GM12878 (cell line): Measurements from ENCODE around the gene S100A11. TPM values are rescaled to one million over a fixed set of nuclear protein-coding genes. Genes with fewer than 3 reads are reported as not detected.

ENCODE experiments used
- ATAC-seq: fragments of 200-7000 bp; cut with Tn5 transposase; 3 replicates; pipeline ENCODE4 v1.9.1; 2020; ENCODE audit warnings: mild to moderate bottlenecking, moderate library complexity
- BruUV-seq: library from RNA; stranded (reverse); fragments of 400-500 nt; replicated peaks from 2 replicates; lab custom pipeline; 2021; lab: Mats Ljungman, UMichigan
- CTCF ChIA-PET: fragments of 300-600 bp; sonication (Branson Sonifier 250); formaldehyde crosslinking; extraction: SDS; loops from one replicate; lab custom pipeline; 2021; ENCODE audit warnings: inconsistent platforms; lab: Yijun Ruan, JAX
- POLR2A ChIA-PET: fragments of 350-600 bp; formaldehyde crosslinking; extraction: SDS; loops from one replicate; lab custom pipeline; 2021; ENCODE audit warnings: inconsistent platforms; lab: Charles Lee
- RAD21 ChIA-PET: fragments of 300-600 bp; sonication (Branson Sonifier 250); formaldehyde crosslinking; loops from one replicate; lab custom pipeline; 2023; ENCODE audit warnings: antibody characterized with exemption; ENCODE audit not compliant: unreplicated experiment; lab: Charles Lee
- SMC1A ChIA-PET: fragments of 300-600 bp; sonication (Branson Sonifier 250); formaldehyde crosslinking; loops from one replicate; lab custom pipeline; 2023; ENCODE audit not compliant: unreplicated experiment, uncharacterized antibody; lab: Charles Lee
- DNase-seq: peaks from one replicate; pipeline ENCODE4 v3.0.0-alpha.2; 2011; ENCODE audit warnings: low read depth, low spot score
- FAIRE-seq: peaks from 3 replicates; lab custom pipeline; 2011; peaks lifted over from hg19 to GRCh38; lab: Jason Lieb, UNC
- H2AFZ ChIP-seq: 2 replicates; pipeline ENCODE4 v1.6.0; 2011; ENCODE audit warnings: low read depth, low read length, control low read depth; ENCODE audit not compliant: control insufficient read depth
- H3K27ac ChIP-seq: 2 replicates; pipeline ENCODE4 v1.5.1; 2011; ENCODE audit warnings: control low read depth; ENCODE audit not compliant: control insufficient read depth, insufficient read depth
- H3K27me3 ChIP-seq, 2 experiments: replicated peaks in 1 of 2; 2 replicates each; pipeline versions ENCODE4 v1.6.0 to v1.6.1; 2011; ENCODE audit warnings: low read length in 1 of 2; ENCODE audit not compliant: control insufficient read depth in 2 of 2, insufficient read depth in 2 of 2
- H3K36me3 ChIP-seq, 2 experiments: 2 replicates each; pipeline ENCODE4 v1.5.1; 2011; ENCODE audit warnings: low read length in 1 of 2; ENCODE audit not compliant: control insufficient read depth in 2 of 2, insufficient read depth in 2 of 2
- H3K4me1 ChIP-seq: 2 replicates; pipeline ENCODE4 v1.6.1; 2011; ENCODE audit warnings: mild to moderate bottlenecking, low read length, moderate library complexity, mixed read lengths; ENCODE audit not compliant: control insufficient read depth, insufficient read depth
- H3K4me2 ChIP-seq: 2 replicates; pipeline ENCODE4 v1.6.0; 2011; ENCODE audit warnings: control low read depth; ENCODE audit not compliant: control insufficient read depth, insufficient read depth
- H3K4me3 ChIP-seq: fragments of 200-600 bp; sonication (generic); 2 replicates; pipeline ENCODE4 v1.5.1; 2016
- H3K79me2 ChIP-seq: 2 replicates; pipeline ENCODE4 v1.6.0; 2011; ENCODE audit warnings: low read length; ENCODE audit not compliant: control insufficient read depth, insufficient read depth
- H3K9ac ChIP-seq: 2 replicates; pipeline ENCODE4 v1.8.0; 2011; ENCODE audit warnings: low read length, control low read depth, mixed read lengths; ENCODE audit not compliant: control insufficient read depth, insufficient read depth
- H3K9me3 ChIP-seq: replicated peaks from 3 replicates; pipeline ENCODE4 v1.5.1; 2011; ENCODE audit warnings: mild to moderate bottlenecking, low read length; ENCODE audit not compliant: control insufficient read depth, insufficient read depth
- H4K20me1 ChIP-seq: 2 replicates; pipeline ENCODE4 v1.6.0; 2011; ENCODE audit not compliant: control insufficient read depth, insufficient read depth
- ASH2L ChIP-seq: fragments of 300-600, 200-600 bp; sonication (generic); IDR thresholded peaks from 2 replicates; pipeline ENCODE4 v1.6.1; 2017; ENCODE audit warnings: low read depth, mild to moderate bottlenecking, borderline replicate concordance
- ATF7 ChIP-seq: fragments of 450-650 bp; IDR thresholded peaks from 2 replicates; pipeline ENCODE4 v1.6.1; 2016; ENCODE audit warnings: low read depth, mild to moderate bottlenecking
- CHD2 ChIP-seq: IDR thresholded peaks from 2 replicates; pipeline ENCODE4 v1.6.1; 2011; ENCODE audit warnings: low read depth, low read length, improper control_type of control experiment, borderline replicate concordance
- CREB1 ChIP-seq: IDR thresholded peaks from 2 replicates; pipeline ENCODE4 v1.6.1; 2012; ENCODE audit warnings: low read depth, mild to moderate bottlenecking, inconsistent platforms
- DPF2 ChIP-seq: fragments of 450-650 bp; IDR thresholded peaks from 2 replicates; pipeline ENCODE4 v1.6.1; 2017; ENCODE audit warnings: mild to moderate bottlenecking
- EED ChIP-seq: sonication (generic); IDR thresholded peaks from 2 replicates; pipeline ENCODE4 v1.6.1; 2016; ENCODE audit warnings: antibody characterized with exemption, low read depth
- EGR1 ChIP-seq, 2 experiments: IDR thresholded peaks; 1 replicate in 1 of 2; 2 replicates in 1 of 2; pipeline ENCODE4 v1.6.1; 2011 to 2012; ENCODE audit warnings: low read depth in 2 of 2, low read length in 2 of 2, borderline replicate concordance in 1 of 2, mild to moderate bottlenecking in 1 of 2, moderate library complexity in 1 of 2
- JUNB ChIP-seq: IDR thresholded peaks from 2 replicates; pipeline ENCODE4 v1.6.1; 2016; ENCODE audit warnings: antibody characterized with exemption, mild to moderate bottlenecking
- NFYB ChIP-seq: IDR thresholded peaks from 2 replicates; pipeline ENCODE4 v1.6.1; 2011; ENCODE audit warnings: low read depth, mild to moderate bottlenecking, low read length, improper control_type of control experiment, moderate library complexity; ENCODE audit not compliant: insufficient read depth
- POLR2A ChIP-seq: IDR thresholded peaks from 2 replicates; pipeline ENCODE4 v1.6.1; 2011; ENCODE audit warnings: low read depth, mild to moderate bottlenecking, low read length
- POLR2AphosphoS5 ChIP-seq: IDR thresholded peaks from 2 replicates; pipeline ENCODE4 v1.6.1; 2011; ENCODE audit warnings: mild to moderate bottlenecking, low read length, inconsistent platforms
- RCOR1 ChIP-seq: conservative IDR thresholded peaks from 2 replicates; pipeline ENCODE4 v1.6.1; 2012; ENCODE audit warnings: low read depth, low read length, improper control_type of control experiment
- RELA ChIP-seq: fragments of 450-650 bp; IDR thresholded peaks from 2 replicates; pipeline ENCODE4 v1.8.0; 2014; ENCODE audit warnings: borderline replicate concordance; ENCODE audit not compliant: partially characterized antibody
- SIN3A ChIP-seq: IDR thresholded peaks from 2 replicates; pipeline ENCODE4 v1.6.1; 2012; ENCODE audit warnings: low read depth, low read length, improper control_type of control experiment
- SREBF2 ChIP-seq: IDR thresholded peaks from 2 replicates; pipeline ENCODE4 v1.6.1; 2012; ENCODE audit warnings: mild to moderate bottlenecking, low read length
- TCF12 ChIP-seq: IDR thresholded peaks from 2 replicates; pipeline ENCODE4 v1.6.1; 2011; ENCODE audit warnings: low read depth, mild to moderate bottlenecking, low read length
- TCF3 ChIP-seq: IDR thresholded peaks from 2 replicates; pipeline ENCODE4 v1.6.1; 2012; ENCODE audit warnings: low read depth, mild to moderate bottlenecking, low read length, borderline replicate concordance; ENCODE audit not compliant: insufficient read depth
- YBX1 ChIP-seq: fragments of 450-650 bp; IDR thresholded peaks from 2 replicates; pipeline ENCODE4 v1.6.1; 2016; ENCODE audit warnings: antibody characterized with exemption
- ZBED1 ChIP-seq: IDR thresholded peaks from 2 replicates; pipeline ENCODE4 v1.6.1; 2016; ENCODE audit warnings: borderline replicate concordance
- ZNF207 ChIP-seq: fragments of 450-650 bp; IDR thresholded peaks from 2 replicates; pipeline ENCODE4 v1.6.1; 2014; ENCODE audit warnings: antibody characterized with exemption, mild to moderate bottlenecking, borderline replicate concordance
- WGBS: methylation state at CpG from one replicate; pipeline ENCODE4 v1.1.6; 2016; ENCODE audit warnings: low lambda C conversion rate; ENCODE audit not compliant: insufficient replicate concordance, insufficient coverage; ENCODE audit errors: missing lambda C conversion rate; 5-methylcytosine and 5-hydroxymethylcytosine counted together
- in situ Hi-C: fragments of 300-500 bp; cut with MboI; formaldehyde crosslinking; loops from 9 replicates; pipeline ENCODE4 v1.14.3; 2018; ENCODE audit warnings: mixed read lengths
- intact Hi-C: fragments of 100-400 bp; cut with micrococcal nuclease; formaldehyde crosslinking; loops from one replicate; pipeline ENCODE4 v1.14.2; 2022; ENCODE audit not compliant: unreplicated experiment
- polyA plus RNA-seq, 11 experiments: library from polyadenylated mRNA; depleted of rRNA in 4 of 11; unstranded in 6 of 11; stranded (reverse) in 5 of 11; fragments of >200 nt; fragmentation: Nextera tagmentation in 4 of 11; fragmentation: Illumina TruSeq in 1 of 11; extraction: Ambion mirVana in 4 of 11; extraction: Trizol in 1 of 11; gene quantifications; 1 replicate in 1 of 11; 2 replicates in 10 of 11; pipeline versions ENCODE4 v1.2.1 to v1.2.3, GENCODE V29; 2011 to 2016; ENCODE audit warnings: inconsistent platforms in 2 of 11, missing spikeins in 2 of 11, low read depth in 1 of 11
- total RNA-seq, 4 experiments: library from RNA; depleted of rRNA in 3 of 4; stranded (reverse); fragments of >200 nt in 3 of 4; fragmentation: Illumina TruSeq in 1 of 4; extraction: Trizol in 1 of 4; gene quantifications; 2 replicates each; pipeline versions ENCODE4 v1.2.1 to v1.2.3, GENCODE V29; 2013 to 2021
- TF ChIP-seq, protein P1 (sequence below): IDR thresholded peaks from 2 replicates; pipeline ENCODE4 v1.6.1; 2011; ENCODE audit warnings: borderline replicate concordance, low read depth, mild to moderate bottlenecking, moderate library complexity, low read length; ENCODE audit not compliant: insufficient read depth, poor library complexity, severe bottlenecking
- TF ChIP-seq, protein P2 (sequence below): fragments of 450-650 bp; IDR thresholded peaks from 2 replicates; pipeline ENCODE4 v1.6.1; 2016; ENCODE audit warnings: mild to moderate bottlenecking

Gene S100A11
- total and polyA plus RNA-seq, 10 of the 15 experiments (the other 5 are each of a cell fraction or from before 2014, with no cell fraction given) = 9.0 to 134 (median 62.7) TPM

DNA sequence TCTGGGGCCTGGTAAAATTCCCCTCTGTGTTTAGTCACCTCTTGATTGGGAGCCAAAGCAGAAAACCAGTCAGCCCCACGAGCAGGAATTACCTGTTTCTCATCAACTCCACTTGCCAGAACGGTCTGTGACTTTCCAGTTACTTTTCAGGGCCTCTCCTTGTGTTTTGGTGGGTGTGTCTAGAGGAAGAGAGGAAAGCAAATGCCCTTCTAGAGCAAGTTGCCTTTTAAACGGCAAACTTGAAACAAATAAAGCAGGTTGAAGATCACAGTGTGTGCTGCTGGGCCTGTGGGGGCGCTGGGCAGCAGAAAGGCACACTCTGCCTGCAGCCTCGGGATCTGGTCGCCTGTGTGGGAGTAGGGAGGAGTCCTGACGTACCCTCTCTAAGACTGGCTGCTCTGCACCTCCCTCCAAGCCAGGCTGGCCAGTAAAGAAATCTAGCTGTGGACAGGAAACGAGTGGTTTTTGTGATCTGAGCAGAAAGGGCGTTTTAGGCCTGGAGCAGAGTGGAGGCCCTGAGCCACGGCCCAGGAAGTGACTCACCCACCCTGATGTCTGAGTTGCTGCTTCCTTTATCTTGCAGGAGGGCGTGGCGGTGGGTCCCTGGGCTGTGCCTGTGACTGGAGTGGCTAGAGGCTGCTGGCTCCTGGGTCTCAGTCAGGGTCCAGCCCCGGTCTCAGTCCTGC lies 11.1 kb upstream of the S100A11 start:
- ATAC-seq = peak; percentile 97
- Histone ChIP-seq H4K20me1 (no peaks in the 10 kb centered on the region), H3K79me2 (no peaks in the 10 kb centered on the region), H3K9ac (peak overlapping the region; percentile 36), H3K4me3 (peak overlapping the region; percentile 20; the same call in 1 of the 2 replicates), H2AFZ (peak overlapping the region; percentile 80), H3K4me1 (peaks cover 15% of the 10 kb centered on the region), H3K9me3 (no peaks in the 10 kb centered on the region; the same call in 2 of the 3 replicates), H3K27ac (peak overlapping the region; percentile 80), H3K27me3 (0 out of 4 replicates have a peak, but pooled peaks cover 0 to 3% of the 10 kb centered on the region in 2 experiments), H3K36me3 (no peaks in the 10 kb centered on the region), H3K4me2 (peak overlapping the region; percentile 61)
- ChIA-PET POLR2A (no interaction called here), SMC1A (interaction anchor here (0.9 to 3.4 kb wide), 3 partner anchors 118 to 411 kb away, joined by 3 to 13 read pairs (median 3); no protein-coding TSS in a partner anchor), RAD21 (interaction anchor here (1.6 kb wide), 1 partner anchor 411 kb away, joined by 7 read pairs; no protein-coding TSS in a partner anchor), CTCF (interaction anchor here (0.7 to 10.5 kb wide), 5 partner anchors 12 to 411 kb away, joined by 3 to 106 read pairs (median 40); partner anchors contain the start of gene S100A11)
- in situ Hi-C loops (no loop called here), intact Hi-C loops (no loop called here)
- 4% methylated on average over 13 of the region's 13 CpGs for WGBS
- DNase-seq = peak; percentile 96
- peak; percentile 100 for FAIRE-seq
- no TSS peak for BruUV-seq
- TF ChIP-seq TCF12 (peak; percentile 56; the same call in 1 of the 2 replicates), EED (no peak; the same call in 1 of the 2 replicates), EGR1 (IDR thresholded peaks at IDR 0.05; ENCODE audit: borderline replicate concordance in 1 of 2, low read depth in 2 of 2, low read length in 2 of 2) (peak in 1 of 2 experiments; percentile 67; a peak in 2 of 3 replicates), SREBF2 (no peak), ZBED1 (no peak), JUNB (peak; percentile 21; the same call in 1 of the 2 replicates), DPF2 (0 out of 2 replicates have a peak, but pooled peaks have one; percentile 38), CHD2 (peak; percentile 56), POLR2A (peak; percentile 77), CREB1 (peak; percentile 81), YBX1 (no peak), RCOR1 (0 out of 2 replicates have a peak, but pooled peaks have one; percentile 21), POLR2AphosphoS5 (peak; percentile 73), NFYB (peak; percentile 85), SIN3A (no peak), RELA (peak; percentile 8), ZNF207 (no peak), ATF7 (peak; percentile 55; the same call in 1 of the 2 replicates), ASH2L (no peak), TCF3 (0 out of 2 replicates have a peak, but pooled peaks have one; percentile 23)
- TF ChIP-seq, protein P1, sequence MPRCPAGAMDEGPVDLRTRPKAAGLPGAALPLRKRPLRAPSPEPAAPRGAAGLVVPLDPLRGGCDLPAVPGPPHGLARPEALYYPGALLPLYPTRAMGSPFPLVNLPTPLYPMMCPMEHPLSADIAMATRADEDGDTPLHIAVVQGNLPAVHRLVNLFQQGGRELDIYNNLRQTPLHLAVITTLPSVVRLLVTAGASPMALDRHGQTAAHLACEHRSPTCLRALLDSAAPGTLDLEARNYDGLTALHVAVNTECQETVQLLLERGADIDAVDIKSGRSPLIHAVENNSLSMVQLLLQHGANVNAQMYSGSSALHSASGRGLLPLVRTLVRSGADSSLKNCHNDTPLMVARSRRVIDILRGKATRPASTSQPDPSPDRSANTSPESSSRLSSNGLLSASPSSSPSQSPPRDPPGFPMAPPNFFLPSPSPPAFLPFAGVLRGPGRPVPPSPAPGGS = no peak
- TF ChIP-seq, protein P2, sequence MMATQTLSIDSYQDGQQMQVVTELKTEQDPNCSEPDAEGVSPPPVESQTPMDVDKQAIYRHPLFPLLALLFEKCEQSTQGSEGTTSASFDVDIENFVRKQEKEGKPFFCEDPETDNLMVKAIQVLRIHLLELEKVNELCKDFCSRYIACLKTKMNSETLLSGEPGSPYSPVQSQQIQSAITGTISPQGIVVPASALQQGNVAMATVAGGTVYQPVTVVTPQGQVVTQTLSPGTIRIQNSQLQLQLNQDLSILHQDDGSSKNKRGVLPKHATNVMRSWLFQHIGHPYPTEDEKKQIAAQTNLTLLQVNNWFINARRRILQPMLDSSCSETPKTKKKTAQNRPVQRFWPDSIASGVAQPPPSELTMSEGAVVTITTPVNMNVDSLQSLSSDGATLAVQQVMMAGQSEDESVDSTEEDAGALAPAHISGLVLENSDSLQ = peak; percentile 97
